GM13976 (cell line): ENCODE results near the gene FGFRL1.

Source experiments
- DNase-seq: peaks from one replicate; pipeline ENCODE4 v3.0.0; 2012; ENCODE audit warnings: low spot score
- CTCF ChIP-seq: IDR thresholded peaks from 2 replicates; pipeline ENCODE4 v1.5.1; 2012; ENCODE audit warnings: borderline replicate concordance, mild to moderate bottlenecking; ENCODE audit not compliant: insufficient read depth; ENCODE audit errors: extremely low read depth, missing control alignments, control extremely low read depth
- in situ Hi-C: fragments of 300-500 bp; cut with MboI; formaldehyde crosslinking; loops from one replicate; pipeline ENCODE4 v1.12.0; 2022; ENCODE audit warnings: low sequenced_read_pairs, mixed read lengths, inconsistent platforms; ENCODE audit not compliant: unreplicated experiment

FGFRL1 gene

GRCh38 chr4:1057403-1057745 is 45.9 kb downstream of the FGFRL1 start:
- no peak for TF ChIP-seq CTCF
- DNase-seq = no peak
- in situ Hi-C loops = no loop called here

- no peak for TF ChIP-seq CTCF
- in situ Hi-C loops = no loop called here
- no peak for DNase-seq
Observed at GRCh38 chr4:1058198-1058996, 47.0 kb downstream of the FGFRL1 start.

GRCh38 chr4:1058997-1059665 is 47.7 kb downstream of the FGFRL1 start:
- in situ Hi-C loops = no loop called here
- TF ChIP-seq CTCF = no peak
- DNase-seq = no peak

- no peak for DNase-seq
- TF ChIP-seq CTCF = no peak
- in situ Hi-C loops = no loop called here
Observed at GRCh38 chr4:1060121-1060520, 48.7 kb downstream of the FGFRL1 start.

GRCh38 chr4:1060621-1061020 is 49.2 kb downstream of the FGFRL1 start:
- no peak for DNase-seq
- TF ChIP-seq CTCF = no peak
- in situ Hi-C loops = no loop called here

- no peak for TF ChIP-seq CTCF
- in situ Hi-C loops = no loop called here
- DNase-seq = no peak
Observed at GRCh38 chr4:1061056-1061700, 49.8 kb downstream of the FGFRL1 start.
